NCI-H226 (cell line): Measurements from ENCODE around the gene ZNF512.
"Not testable (repeated sequence)": the region's sequence is repeated elsewhere in the genome, so short reads cannot be mapped to it uniquely, and the experiment has no call there.

ENCODE experiments used
- DNase-seq: peaks from one replicate; pipeline ENCODE4 v3.0.0-alpha.2; 2015

The ZNF512 gene

DNA sequence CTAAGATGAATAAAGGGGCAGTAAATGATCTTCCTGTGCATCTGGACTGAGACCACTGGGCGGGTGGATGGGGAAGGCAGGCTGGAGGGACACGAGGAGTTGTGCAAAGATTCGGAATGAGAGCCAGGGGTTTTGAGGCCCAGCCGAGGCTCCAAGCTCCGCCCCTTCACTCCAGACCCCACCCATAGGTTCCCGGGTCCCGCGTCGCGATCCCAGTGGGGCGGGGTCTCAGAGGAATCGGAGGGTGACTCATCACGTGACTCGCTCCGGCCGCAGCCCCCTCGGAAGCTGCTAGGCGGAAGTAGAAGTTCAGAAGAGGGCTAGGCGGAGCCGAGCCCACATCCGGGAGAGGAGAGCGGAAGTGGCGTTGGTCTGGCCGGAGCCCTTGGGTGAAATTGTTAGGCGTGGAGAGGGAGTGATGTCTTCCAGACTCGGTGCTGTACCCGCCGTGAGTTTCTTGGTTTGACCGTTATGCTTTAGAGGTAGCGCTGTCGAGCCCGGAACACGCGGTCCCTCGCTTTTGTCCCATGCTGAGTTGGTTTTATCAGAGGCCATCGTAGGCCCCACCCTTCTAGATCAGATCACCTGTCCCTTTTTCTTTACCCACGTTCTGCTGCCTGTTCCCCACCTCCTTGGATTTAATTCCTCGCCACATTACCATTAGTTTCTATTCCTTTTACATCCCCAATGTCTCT, at the start of gene ZNF512:
TSS of gene ZNF512 (plus strand) at position 348 of the 695 bp plus-strand sequence. CDS start at position 419, 71 bp downstream.
- DNase-seq: peak; percentile 89

DNA sequence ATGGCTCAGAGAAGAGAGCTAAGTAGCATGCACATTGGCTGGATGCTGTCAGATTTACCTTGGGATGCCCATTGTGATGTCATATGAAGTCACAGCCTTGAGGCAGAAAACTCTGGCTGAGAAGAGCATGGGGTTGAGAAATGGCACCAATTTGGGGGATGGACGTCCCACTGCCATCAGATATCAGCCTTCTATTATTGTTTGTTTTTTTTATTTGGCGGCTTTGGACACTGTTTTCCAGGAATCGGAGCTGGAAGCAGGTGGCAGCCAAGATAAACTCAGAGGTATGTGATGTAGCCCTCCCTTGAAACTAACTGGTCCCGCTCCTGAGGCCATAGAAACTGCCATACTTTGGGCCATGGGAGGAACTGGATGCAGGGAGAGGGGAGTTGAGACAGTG, 45.6 kb upstream of the ZNF512 start:
- DNase-seq: no peak

DNA sequence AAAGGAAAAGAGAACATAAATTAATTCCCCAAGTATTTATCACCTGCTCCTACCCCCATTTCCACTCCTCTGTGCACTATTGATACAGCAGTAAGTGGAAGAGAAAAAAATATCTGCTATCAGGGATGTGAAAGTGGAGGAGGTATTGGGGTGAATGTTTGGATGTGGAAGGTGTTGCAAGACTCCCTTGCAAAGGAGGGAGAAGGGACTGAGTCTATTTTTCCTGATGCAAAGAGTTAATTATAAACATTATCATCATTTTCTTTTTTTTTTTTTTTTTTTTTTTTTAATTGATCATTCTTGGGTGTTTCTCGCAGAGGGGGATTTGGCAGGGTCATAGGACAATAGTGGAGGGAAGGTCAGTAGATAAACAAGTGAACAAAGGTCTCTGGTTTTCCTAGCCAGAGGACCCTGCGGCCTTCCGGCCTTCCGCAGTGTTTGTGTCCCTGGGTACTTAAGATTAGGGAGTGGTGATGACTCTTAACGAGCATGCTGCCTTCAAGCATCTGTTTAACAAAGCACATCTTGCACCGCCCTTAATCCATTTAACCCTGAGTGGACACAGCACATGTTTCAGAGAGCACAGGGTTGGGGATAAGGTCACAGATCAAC, 43.9 kb upstream of the ZNF512 start:
- not testable (repeated sequence) for DNase-seq

GRCh38 chr2:27539649-27540048, 43.2 kb upstream of the ZNF512 start:
- DNase-seq: not testable (repeated sequence)

- no peak for DNase-seq
These were observed 38.6 kb upstream of the ZNF512 start for GRCh38 chr2:27544143-27544821.

DNA sequence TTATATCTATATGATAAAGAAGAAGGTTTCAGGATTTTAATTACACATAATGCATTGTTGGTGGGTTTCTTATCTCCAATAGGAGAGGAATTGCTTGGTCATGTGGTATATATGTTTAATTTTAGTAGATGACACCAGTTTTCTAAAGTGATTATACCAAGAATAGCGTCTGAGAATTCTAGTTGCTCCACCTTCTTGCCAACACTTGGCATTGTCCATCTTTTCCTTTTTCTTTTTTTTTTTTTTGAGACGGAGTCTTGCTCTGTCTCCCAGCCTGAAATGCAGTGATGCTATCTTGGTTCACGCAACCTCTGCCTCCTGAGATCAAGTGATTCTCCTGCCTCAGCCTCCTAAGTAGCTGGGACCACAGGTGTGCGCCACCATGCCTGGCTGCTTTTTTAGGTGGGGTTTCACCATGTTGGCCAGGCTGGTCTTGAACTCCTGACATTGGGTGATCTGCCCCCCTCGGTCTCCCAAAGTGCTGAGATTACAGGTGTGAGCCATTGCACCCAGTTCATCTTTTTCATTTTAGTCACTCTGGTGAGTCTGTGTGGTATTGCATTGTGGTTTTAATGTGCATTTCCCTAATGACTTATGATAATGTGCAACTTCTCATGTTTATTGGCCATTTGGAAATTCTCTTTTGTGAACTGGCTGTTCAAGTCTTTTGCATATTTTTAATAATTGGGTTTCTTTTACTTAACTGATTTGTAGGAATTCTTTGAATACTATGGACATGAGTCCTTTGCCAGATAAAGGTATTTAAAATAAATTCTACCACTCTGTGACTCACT, 37.3 kb upstream of the ZNF512 start:
- DNase-seq: no peak

- DNase-seq: no peak
These were observed 33.5 kb upstream of the ZNF512 start for GRCh38 chr2:27549303-27549702.

DNA sequence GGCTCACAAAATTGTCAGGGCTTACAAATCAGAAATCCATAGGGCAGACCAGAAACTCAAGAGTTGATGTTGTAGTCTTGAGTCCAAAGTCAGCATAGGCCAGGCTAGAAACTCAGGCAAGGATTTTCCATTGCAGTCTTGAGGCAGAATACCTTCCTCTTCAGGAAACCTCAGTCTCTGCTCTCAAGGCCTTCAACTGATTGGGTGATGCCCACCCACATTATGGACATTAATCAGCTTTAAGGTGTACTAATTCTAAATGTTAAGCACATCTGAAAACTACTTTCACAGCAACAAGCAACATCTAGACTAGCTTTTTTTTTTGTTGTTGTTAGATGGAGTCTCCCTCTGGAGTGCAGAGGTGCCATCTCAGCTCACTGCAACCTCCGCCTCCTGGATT, 31.3 kb upstream of the ZNF512 start:
- no peak for DNase-seq

DNA sequence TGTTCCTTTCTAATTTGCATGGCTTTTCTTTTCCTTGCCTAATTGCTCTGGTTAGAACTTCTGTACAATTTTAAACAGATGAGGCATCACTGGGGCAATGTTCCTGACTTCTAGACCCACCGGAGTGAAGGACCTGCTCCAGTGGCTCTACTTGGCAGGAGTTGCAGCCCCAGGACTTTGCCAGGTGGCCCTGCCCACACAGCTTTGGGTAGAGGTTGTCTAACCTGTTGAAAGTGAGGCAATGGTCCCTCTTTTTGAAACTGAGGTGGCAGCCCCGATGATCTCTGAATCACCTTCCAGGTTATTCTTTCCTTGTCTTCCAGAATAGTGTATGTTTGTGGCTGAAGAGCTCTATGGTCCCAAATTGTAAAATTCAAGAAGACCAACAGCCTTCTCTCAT, 29.9 kb upstream of the ZNF512 start:
- no peak for DNase-seq

DNA sequence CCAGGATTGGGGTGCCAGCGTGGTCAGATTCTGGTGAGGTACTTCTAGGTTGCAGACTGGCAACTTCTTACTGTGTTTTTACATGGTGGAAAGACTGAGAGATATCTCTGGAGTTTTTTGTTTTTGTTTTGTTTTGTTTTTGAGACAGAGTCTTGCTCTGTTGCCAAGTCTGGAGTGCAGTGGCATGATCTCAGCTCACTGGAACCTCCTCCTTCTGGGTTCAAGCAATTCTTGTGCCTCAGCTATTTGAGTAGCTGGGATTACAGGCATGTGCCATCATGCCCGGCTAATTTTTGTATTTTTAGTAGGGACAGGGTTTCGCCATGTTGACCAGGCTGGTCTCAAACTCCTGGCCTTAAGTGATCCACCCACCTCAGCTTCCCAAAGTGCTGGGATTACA, 28.4 kb upstream of the ZNF512 start:
- not testable (repeated sequence) for DNase-seq

- no peak for DNase-seq
These were observed 23.6 kb upstream of the ZNF512 start for GRCh38 chr2:27559228-27559627.

DNA sequence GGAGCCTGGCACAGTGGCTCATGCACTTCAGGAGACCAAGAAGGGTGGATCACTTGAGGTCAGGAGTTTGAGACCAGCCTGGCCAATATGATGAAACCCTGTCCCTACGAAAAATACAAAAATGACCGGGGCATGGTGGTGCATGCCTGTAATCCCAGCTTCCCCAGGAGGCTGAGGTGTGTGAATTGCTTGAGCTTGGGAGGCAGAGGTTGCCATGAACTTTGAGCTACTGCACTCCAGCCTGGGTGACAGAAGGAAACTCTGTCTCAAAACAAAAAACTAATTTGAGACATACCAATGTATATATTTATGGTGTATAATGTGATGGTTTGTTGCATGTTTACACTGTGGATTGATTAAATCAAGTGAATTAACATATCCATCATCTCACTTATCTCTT, 21.8 kb upstream of the ZNF512 start:
- no peak for DNase-seq

- DNase-seq: peak; percentile 50
These were observed 16.2 kb upstream of the ZNF512 start for GRCh38 chr2:27566628-27567027.

DNA sequence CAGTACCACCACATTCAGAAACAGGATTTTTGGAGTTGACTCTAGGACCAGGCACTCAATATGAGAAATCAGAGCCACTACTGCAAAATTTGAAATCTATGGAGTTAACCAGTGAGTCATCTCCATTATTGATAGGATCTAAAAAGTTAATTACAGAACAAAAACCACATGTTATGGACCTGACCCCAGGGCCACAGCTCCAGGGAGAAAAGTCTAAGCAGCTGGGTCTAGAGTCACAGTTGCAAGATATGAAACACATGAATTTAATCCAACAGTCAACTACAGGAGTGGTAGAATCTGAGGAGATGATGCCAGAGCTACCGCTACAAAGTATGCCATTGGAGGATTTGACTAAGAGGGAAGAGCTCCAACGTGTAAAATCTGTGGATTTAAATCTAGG, 13.4 kb upstream of the ZNF512 start:
- no peak for DNase-seq

DNA sequence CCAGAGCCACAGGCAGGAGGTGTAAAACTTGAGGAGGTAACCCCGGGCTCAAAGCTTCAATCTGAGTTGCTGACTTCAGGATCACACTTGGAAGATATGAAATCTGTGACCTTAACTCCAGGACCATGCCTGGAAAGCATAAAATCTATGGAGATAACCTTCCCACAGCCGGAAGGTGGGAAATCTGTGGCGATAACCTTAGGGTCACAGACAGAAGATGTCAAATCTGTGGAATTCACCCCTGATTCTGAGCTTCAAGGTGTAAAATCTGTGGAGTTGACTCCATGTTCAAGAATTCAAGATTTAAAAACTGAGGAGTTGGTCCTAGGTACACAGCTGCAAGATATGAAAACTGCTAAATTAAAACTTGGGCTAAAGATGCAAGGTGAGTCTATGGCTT, 11.6 kb upstream of the ZNF512 start:
- DNase-seq: no peak

- no peak for DNase-seq
These were observed 11.2 kb upstream of the ZNF512 start for GRCh38 chr2:27571681-27572080.

DNA sequence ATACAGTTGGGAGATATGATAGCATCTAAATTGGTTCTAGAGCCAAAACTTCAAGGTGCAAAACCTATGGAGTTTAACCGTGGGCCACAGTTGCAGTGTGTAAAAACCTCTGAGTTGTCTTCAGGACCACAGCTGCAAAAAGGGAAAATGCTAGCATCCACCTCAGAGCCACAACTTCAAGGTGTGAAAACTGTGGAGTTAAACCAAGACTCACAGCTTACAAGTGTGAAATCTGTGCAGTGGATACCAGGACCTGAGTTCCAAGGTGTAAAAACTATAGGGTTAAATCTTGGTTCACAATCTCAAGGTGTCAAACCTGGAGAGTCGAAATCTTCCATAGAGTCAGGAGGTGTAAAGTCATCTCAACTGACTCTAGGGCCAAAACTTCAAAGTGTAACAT, 10.4 kb upstream of the ZNF512 start:
- no peak for DNase-seq

DNA sequence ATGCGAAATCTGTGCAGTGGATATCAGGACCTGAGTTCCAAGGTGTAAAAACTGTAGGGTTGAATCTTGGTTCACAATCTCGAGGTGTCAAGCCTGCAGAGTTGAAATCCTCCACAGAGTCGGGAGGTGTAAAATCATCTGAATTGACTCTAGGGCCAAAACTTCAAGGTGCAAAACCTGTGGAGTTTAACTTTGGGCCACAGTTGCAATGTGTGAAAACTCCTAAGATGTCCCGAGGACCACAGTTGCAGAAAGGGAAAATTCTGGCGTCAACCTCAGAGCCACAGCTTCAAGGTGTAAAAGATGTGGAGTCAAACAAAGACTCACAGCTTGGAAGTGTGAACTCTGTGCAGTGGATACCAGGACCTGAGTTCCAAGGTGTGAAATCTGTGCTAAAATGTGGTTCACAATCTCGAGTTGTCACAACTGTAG, 9.8 kb upstream of the ZNF512 start:
- DNase-seq: no peak

GRCh38 chr2:27573452-27573851, 9.4 kb upstream of the ZNF512 start:
- DNase-seq: no peak

DNA sequence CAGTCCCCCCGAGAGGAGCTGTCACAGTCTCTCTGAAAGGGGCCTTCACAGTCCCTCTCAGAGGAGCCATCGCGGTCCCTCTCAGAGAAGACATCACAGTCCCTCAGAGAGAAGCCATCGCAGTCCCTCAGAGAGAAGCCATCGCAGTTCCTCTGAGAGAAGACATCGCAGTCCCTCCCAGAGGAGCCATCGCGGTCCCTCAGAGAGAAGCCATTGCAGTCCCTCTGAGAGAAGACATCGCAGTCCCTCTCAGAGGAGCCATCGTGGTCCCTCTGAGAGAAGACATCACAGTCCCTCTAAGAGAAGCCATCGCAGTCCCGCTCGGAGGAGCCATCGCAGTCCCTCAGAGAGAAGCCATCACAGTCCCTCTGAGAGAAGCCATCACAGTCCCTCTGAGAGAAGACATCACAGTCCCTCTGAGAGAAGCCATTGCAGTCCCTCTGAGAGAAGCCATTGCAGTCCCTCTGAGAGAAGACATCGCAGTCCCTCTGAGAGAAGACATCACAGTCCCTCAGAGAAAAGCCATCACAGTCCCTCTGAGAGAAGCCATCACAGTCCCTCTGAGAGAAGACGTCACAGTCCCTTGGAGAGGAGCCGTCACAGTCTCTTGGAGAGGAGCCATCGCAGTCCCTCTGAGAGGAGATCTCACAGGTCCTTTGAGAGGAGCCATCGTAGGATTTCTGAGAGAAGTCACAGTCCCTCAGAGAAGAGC, 1.3 kb upstream of the ZNF512 start:
- no peak for DNase-seq

DNA sequence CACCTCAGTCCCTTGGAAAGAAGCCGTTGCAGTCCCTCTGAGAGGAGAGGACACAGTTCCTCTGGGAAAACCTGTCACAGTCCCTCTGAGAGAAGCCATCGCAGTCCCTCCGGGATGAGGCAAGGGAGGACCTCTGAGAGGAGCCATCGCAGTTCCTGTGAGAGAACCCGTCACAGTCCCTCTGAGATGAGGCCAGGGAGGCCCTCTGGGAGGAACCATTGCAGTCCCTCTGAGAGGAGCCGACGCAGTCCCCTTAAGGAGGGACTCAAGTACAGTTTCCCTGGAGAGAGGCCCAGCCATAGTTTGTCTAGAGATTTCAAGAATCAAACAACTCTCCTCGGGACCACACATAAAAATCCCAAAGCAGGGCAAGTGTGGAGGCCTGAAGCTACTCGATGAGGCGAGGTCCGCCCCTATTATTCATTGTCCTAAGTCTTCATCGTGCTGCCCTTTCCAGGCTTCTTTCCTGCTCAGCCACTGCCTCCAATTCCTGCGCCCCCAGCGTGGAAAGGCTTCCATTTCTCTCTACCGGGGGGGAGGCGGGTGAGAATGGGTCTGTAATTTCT, 630 bp upstream of the ZNF512 start:
- no peak for DNase-seq

GRCh38 chr2:27583390-27583915, 611 bp downstream of the ZNF512 start:
- no peak for DNase-seq
